WTC11 (cell line): Measurements from ENCODE around the gene SLC5A9. TPM values are rescaled to one million over a fixed set of nuclear protein-coding genes. Genes with fewer than 3 reads are reported as not detected.

ENCODE experiments used
- ATAC-seq: fragments of 200-7000 bp; cut with Tn5 transposase; 2 replicates; pipeline ENCODE4 v1.10.0; 2021; ENCODE audit warnings: mild to moderate bottlenecking, moderate library complexity
- CTCF ChIA-PET: fragments of 300-600 bp; sonication (Branson Sonifier 250); formaldehyde crosslinking; loops from one replicate; lab custom pipeline; 2021; ENCODE audit warnings: antibody characterized with exemption; lab: Charles Lee
- POLR2A ChIA-PET: fragments of 350-600 bp; sonication (Branson Sonifier 250); formaldehyde crosslinking; loops from one replicate; lab custom pipeline; 2021; ENCODE audit warnings: antibody characterized with exemption; lab: Charles Lee
- DNase-seq: peaks from one replicate; pipeline ENCODE4 v3.0.0; 2021; ENCODE audit warnings: low spot score
- H3K27ac Mint-ChIP-seq: 2 replicates; pipeline ENCODE4 v1.8.0; 2021; ENCODE audit warnings: mixed read lengths
- H3K27me3 Mint-ChIP-seq: 2 replicates; pipeline ENCODE4 v1.8.0; 2021; ENCODE audit warnings: low read depth, mild to moderate bottlenecking, moderate library complexity, mixed read lengths
- H3K36me3 Mint-ChIP-seq: 2 replicates; pipeline ENCODE4 v1.8.0; 2021; ENCODE audit warnings: mixed read lengths
- H3K4me1 Mint-ChIP-seq: 2 replicates; pipeline ENCODE4 v1.8.0; 2022; ENCODE audit warnings: mixed read lengths
- H3K4me3 Mint-ChIP-seq: 2 replicates; pipeline ENCODE4 v1.8.0; 2021; ENCODE audit warnings: mild to moderate bottlenecking, moderate library complexity, mixed read lengths
- H3K9me3 Mint-ChIP-seq: 2 replicates; pipeline ENCODE4 v1.8.0; 2021; ENCODE audit warnings: mixed read lengths
- ARID4B ChIP-seq: sonication (generic); formaldehyde crosslinking; IDR thresholded peaks from 2 replicates; pipeline ENCODE4 v1.8.0; 2023; ENCODE audit warnings: missing genetic modification reagents, mild to moderate bottlenecking, borderline replicate concordance
- ATF6 ChIP-seq: sonication (generic); formaldehyde crosslinking; IDR thresholded peaks from 2 replicates; pipeline ENCODE4 v1.8.1; 2023; ENCODE audit warnings: mild to moderate bottlenecking, missing genetic modification reagents
- FOXP1 ChIP-seq: sonication (generic); formaldehyde crosslinking; IDR thresholded peaks from 2 replicates; pipeline ENCODE4 v1.8.0; 2022; ENCODE audit warnings: missing genetic modification reagents, mild to moderate bottlenecking, moderate library complexity, borderline replicate concordance
- GABPB1 ChIP-seq: sonication (generic); formaldehyde crosslinking; IDR thresholded peaks from 2 replicates; pipeline ENCODE4 v1.8.1; 2023; ENCODE audit warnings: mild to moderate bottlenecking, missing genetic modification reagents
- GRHL2 ChIP-seq: fragments of 250-450 bp; sonication (Bioruptor Pico); IDR thresholded peaks from 2 replicates; pipeline ENCODE4 v1.8.0; 2022; ENCODE audit warnings: mild to moderate bottlenecking, moderate library complexity; ENCODE audit not compliant: insufficient replicate concordance, severe bottlenecking
- JUN ChIP-seq: sonication (generic); formaldehyde crosslinking; IDR thresholded peaks from 2 replicates; pipeline ENCODE4 v1.8.0; 2023; ENCODE audit warnings: mild to moderate bottlenecking, missing genetic modification reagents
- KAT7 ChIP-seq: sonication (generic); formaldehyde crosslinking; IDR thresholded peaks from 2 replicates; pipeline ENCODE4 v1.8.1; 2023; ENCODE audit warnings: missing genetic modification reagents, mild to moderate bottlenecking, borderline replicate concordance
- NFYB ChIP-seq: sonication (generic); formaldehyde crosslinking; conservative IDR thresholded peaks from 2 replicates; pipeline ENCODE4 v1.8.0; 2022; ENCODE audit warnings: low read depth, missing genetic modification reagents
- PREB ChIP-seq: sonication (generic); formaldehyde crosslinking; IDR thresholded peaks from 2 replicates; pipeline ENCODE4 v1.8.1; 2022; ENCODE audit warnings: mild to moderate bottlenecking, missing genetic modification reagents, moderate library complexity, borderline replicate concordance
- STAT6 ChIP-seq: sonication (generic); formaldehyde crosslinking; conservative IDR thresholded peaks from 2 replicates; pipeline ENCODE4 v1.8.1; 2023; ENCODE audit warnings: mild to moderate bottlenecking, low read depth, missing genetic modification reagents, moderate library complexity
- TCF7 ChIP-seq: sonication (generic); formaldehyde crosslinking; IDR thresholded peaks from 2 replicates; pipeline ENCODE4 v1.8.0; 2022; ENCODE audit warnings: mild to moderate bottlenecking, low read depth, missing genetic modification reagents, moderate library complexity
- TEAD1 ChIP-seq: sonication (generic); formaldehyde crosslinking; IDR thresholded peaks from 2 replicates; pipeline ENCODE4 v1.8.0; 2022; ENCODE audit warnings: mild to moderate bottlenecking, missing genetic modification reagents
- TEAD4 ChIP-seq: sonication (generic); formaldehyde crosslinking; IDR thresholded peaks from 2 replicates; pipeline ENCODE4 v1.8.0; 2022; ENCODE audit warnings: mild to moderate bottlenecking, missing genetic modification reagents
- ZBTB21 ChIP-seq: sonication (generic); formaldehyde crosslinking; IDR thresholded peaks from 2 replicates; pipeline ENCODE4 v1.8.1; 2023; ENCODE audit warnings: mild to moderate bottlenecking, missing genetic modification reagents, borderline replicate concordance
- ZNF138 ChIP-seq: sonication (generic); formaldehyde crosslinking; conservative IDR thresholded peaks from 2 replicates; pipeline ENCODE4 v1.8.1; 2022; ENCODE audit warnings: mild to moderate bottlenecking, moderate library complexity, missing genetic modification reagents
- ZNF425 ChIP-seq: fragments of 250-450 bp; sonication (Bioruptor Pico); conservative IDR thresholded peaks from 2 replicates; pipeline ENCODE4 v1.9.0; 2021; ENCODE audit warnings: mild to moderate bottlenecking
- total RNA-seq: library from RNA; stranded (reverse); gene quantifications from 3 replicates; pipeline ENCODE4 v1.2.3, GENCODE V29; 2021

Gene SLC5A9
- total RNA-seq, 1 experiment from 2014 or later = 0.22 TPM

GRCh38 chr1:48230236-48230635 lies 7.7 kb downstream of the SLC5A9 start:
- H3K27me3 Mint-ChIP-seq = peaks cover 3% of the 10 kb centered on the region
- POLR2A ChIA-PET = no interaction called here
- H3K4me3 Mint-ChIP-seq = no peak overlapping the region
- TF ChIP-seq TEAD4 (no peak), ATF6 (CRISPR knock-in tag) (no peak), PREB (CRISPR knock-in tag) (no peak), ZNF138 (CRISPR knock-in tag) (no peak), GRHL2 (CRISPR knock-in tag) (no peak), TEAD1 (no peak), STAT6 (CRISPR knock-in tag) (no peak), GABPB1 (CRISPR knock-in tag) (no peak), KAT7 (no peak), ZBTB21 (no peak)
- no peaks in the 10 kb centered on the region for H3K36me3 Mint-ChIP-seq
- H3K27ac Mint-ChIP-seq = no peak overlapping the region
- CTCF ChIA-PET = interaction anchor here (0.8 to 1.9 kb wide), 2 partner anchors 120 to 300 kb away, joined by 3 to 5 read pairs; no protein-coding TSS in a partner anchor
- H3K9me3 Mint-ChIP-seq = no peaks in the 10 kb centered on the region
- ATAC-seq (no peak), DNase-seq (no peak)
- H3K4me1 Mint-ChIP-seq = no peaks in the 10 kb centered on the region

GRCh38 chr1:48232722-48233121 lies 10.2 kb downstream of the SLC5A9 start:
- Mint-ChIP-seq H3K27me3 (peaks cover 3% of the 10 kb centered on the region), H3K9me3 (no peaks in the 10 kb centered on the region), H3K4me3 (no peak overlapping the region), H3K4me1 (no peaks in the 10 kb centered on the region), H3K27ac (no peak overlapping the region), H3K36me3 (no peaks in the 10 kb centered on the region)
- TF ChIP-seq JUN (CRISPR knock-in tag) (no peak), NFYB (no peak), TCF7 (CRISPR knock-in tag) (no peak), ZNF425 (CRISPR knock-in tag) (no peak), FOXP1 (CRISPR knock-in tag) (no peak), ARID4B (CRISPR knock-in tag) (no peak)
- ATAC-seq (no peak), DNase-seq (no peak)
- POLR2A ChIA-PET = no interaction called here
- CTCF ChIA-PET = no interaction called here
